Chondrocyte (in vitro differentiated cells): ENCODE results near the gene TUBA8. TPM values are rescaled to one million over a fixed set of nuclear protein-coding genes. Genes with fewer than 3 reads are reported as not detected.
"Not testable (repeated sequence)": the region's sequence is repeated elsewhere in the genome, so short reads cannot be mapped to it uniquely, and the experiment has no call there.

Experiments used
- DNase-seq: peaks from one replicate; pipeline ENCODE4 v3.0.0; 2021; ENCODE audit warnings: mixed read lengths, low spot score
- H3K27ac Mint-ChIP-seq: one replicate; pipeline ENCODE4 v1.8.0; 2021; ENCODE audit warnings: mild to moderate bottlenecking, moderate library complexity, mixed read lengths; ENCODE audit not compliant: unreplicated experiment
- H3K27me3 Mint-ChIP-seq: 2 replicates; pipeline ENCODE4 v1.8.0; 2021; ENCODE audit warnings: low read depth, mixed read lengths
- H3K36me3 Mint-ChIP-seq: 2 replicates; pipeline ENCODE4 v1.8.0; 2021; ENCODE audit warnings: low read depth, mixed read lengths
- H3K4me1 Mint-ChIP-seq: 2 replicates; pipeline ENCODE4 v1.8.0; 2021; ENCODE audit warnings: low read depth, mild to moderate bottlenecking, mixed read lengths
- H3K4me3 Mint-ChIP-seq: one replicate; pipeline ENCODE4 v1.8.0; 2021; ENCODE audit warnings: mild to moderate bottlenecking, moderate library complexity, mixed read lengths; ENCODE audit not compliant: unreplicated experiment
- H3K9me3 Mint-ChIP-seq: 2 replicates; pipeline ENCODE4 v1.8.0; 2021; ENCODE audit warnings: low read depth, mixed read lengths
- total RNA-seq: library from RNA; stranded (reverse); gene quantifications from 3 replicates; pipeline ENCODE4 v1.2.1, GENCODE V29; 2021
- TF ChIP-seq, protein P1 (sequence below): fragments of 200-600 bp; sonication (generic); IDR thresholded peaks from 2 replicates; pipeline ENCODE4 v1.5.0; 2021; ENCODE audit warnings: antibody characterized with exemption, mild to moderate bottlenecking, moderate library complexity

TUBA8 gene
- total RNA-seq, 1 donor from 2014 or later: 1.2 TPM

- Mint-ChIP-seq H3K9me3 (no peaks in the 10 kb centered on the region), H3K4me3 (no peak overlapping the region), H3K36me3 (peaks cover 8% of the 10 kb centered on the region), H3K27ac (no peak overlapping the region), H3K4me1 (no peaks in the 10 kb centered on the region), H3K27me3 (no peaks in the 10 kb centered on the region)
- TF ChIP-seq, protein P1, sequence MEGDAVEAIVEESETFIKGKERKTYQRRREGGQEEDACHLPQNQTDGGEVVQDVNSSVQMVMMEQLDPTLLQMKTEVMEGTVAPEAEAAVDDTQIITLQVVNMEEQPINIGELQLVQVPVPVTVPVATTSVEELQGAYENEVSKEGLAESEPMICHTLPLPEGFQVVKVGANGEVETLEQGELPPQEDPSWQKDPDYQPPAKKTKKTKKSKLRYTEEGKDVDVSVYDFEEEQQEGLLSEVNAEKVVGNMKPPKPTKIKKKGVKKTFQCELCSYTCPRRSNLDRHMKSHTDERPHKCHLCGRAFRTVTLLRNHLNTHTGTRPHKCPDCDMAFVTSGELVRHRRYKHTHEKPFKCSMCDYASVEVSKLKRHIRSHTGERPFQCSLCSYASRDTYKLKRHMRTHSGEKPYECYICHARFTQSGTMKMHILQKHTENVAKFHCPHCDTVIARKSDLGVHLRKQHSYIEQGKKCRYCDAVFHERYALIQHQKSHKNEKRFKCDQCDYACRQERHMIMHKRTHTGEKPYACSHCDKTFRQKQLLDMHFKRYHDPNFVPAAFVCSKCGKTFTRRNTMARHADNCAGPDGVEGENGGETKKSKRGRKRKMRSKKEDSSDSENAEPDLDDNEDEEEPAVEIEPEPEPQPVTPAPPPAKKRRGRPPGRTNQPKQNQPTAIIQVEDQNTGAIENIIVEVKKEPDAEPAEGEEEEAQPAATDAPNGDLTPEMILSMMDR: no peak
- DNase-seq: no peak
Observed at GRCh38 chr22:18126606-18127005, 16.0 kb downstream of the TUBA8 start.

GRCh38 chr22:18130018-18130417, 19.4 kb downstream of the TUBA8 start:
- TF ChIP-seq, protein P1: no peak
- no peak overlapping the region for H3K4me3 Mint-ChIP-seq
- no peaks in the 10 kb centered on the region for H3K9me3 Mint-ChIP-seq
- H3K36me3 Mint-ChIP-seq: peaks cover 10% of the 10 kb centered on the region
- no peaks in the 10 kb centered on the region for H3K27me3 Mint-ChIP-seq
- H3K27ac Mint-ChIP-seq: no peak overlapping the region
- no peaks in the 10 kb centered on the region for H3K4me1 Mint-ChIP-seq
- DNase-seq: no peak

DNA sequence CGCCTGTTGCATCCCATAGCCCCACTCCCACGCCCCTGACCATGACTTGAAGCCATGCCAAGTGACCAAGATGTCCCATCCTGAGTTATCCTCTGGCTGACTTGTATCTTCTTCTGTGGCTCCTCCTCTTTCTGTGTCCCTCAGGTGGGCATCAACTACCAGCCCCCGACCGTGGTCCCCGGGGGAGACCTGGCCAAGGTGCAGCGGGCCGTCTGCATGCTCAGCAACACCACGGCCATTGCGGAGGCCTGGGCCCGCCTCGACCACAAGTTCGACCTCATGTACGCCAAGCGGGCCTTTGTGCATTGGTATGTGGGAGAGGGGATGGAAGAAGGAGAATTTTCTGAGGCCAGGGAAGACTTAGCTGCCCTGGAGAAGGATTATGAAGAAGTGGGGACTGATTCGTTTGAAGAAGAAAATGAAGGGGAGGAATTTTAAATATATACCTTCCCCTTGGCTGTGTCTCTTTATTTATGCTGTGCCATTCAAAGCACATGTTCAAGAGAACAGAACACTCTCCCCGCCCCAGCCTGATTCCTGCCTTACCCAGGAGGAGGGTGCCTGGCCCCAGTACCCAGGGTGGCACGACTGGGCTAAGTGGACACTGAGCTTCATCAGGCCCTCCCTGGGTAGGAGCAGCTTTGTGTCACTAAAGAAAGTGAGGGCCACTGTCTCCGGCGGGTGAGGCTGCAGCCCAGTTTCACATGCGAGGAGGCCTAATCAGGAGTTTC, 20.3 kb downstream of the TUBA8 start:
- DNase-seq: no peak
- TF ChIP-seq, protein P1: no peak
- peaks cover 10% of the 10 kb centered on the region for H3K36me3 Mint-ChIP-seq
- H3K4me3 Mint-ChIP-seq: no peak overlapping the region
- H3K27ac Mint-ChIP-seq: no peak overlapping the region
- H3K4me1 Mint-ChIP-seq: no peaks in the 10 kb centered on the region
- no peaks in the 10 kb centered on the region for H3K9me3 Mint-ChIP-seq
- no peaks in the 10 kb centered on the region for H3K27me3 Mint-ChIP-seq

DNA sequence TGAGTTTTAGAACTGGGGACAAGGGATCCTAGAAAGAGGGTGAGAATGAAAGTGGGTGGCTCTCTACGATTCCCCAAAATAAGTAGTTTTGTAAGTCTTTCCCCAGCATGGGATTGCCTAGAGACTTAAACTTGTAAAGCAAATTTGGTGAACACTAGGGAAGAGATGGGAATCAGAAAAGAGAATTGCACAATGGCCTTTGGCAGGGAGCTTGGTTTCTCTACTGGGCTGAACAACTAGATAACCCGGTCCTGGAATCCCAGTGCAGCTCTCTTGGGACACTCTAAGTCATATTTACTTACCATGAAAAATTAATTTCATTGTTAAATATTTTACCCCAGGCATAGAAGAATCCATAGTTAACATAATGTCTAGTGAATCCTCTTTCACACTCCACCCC, 22.8 kb downstream of the TUBA8 start:
- Mint-ChIP-seq H3K4me1 (no peaks in the 10 kb centered on the region), H3K4me3 (no peak overlapping the region), H3K27ac (no peak overlapping the region), H3K36me3 (peaks cover 5% of the 10 kb centered on the region), H3K9me3 (no peaks in the 10 kb centered on the region), H3K27me3 (no peaks in the 10 kb centered on the region)
- TF ChIP-seq, protein P1: no peak
- no peak for DNase-seq

DNA sequence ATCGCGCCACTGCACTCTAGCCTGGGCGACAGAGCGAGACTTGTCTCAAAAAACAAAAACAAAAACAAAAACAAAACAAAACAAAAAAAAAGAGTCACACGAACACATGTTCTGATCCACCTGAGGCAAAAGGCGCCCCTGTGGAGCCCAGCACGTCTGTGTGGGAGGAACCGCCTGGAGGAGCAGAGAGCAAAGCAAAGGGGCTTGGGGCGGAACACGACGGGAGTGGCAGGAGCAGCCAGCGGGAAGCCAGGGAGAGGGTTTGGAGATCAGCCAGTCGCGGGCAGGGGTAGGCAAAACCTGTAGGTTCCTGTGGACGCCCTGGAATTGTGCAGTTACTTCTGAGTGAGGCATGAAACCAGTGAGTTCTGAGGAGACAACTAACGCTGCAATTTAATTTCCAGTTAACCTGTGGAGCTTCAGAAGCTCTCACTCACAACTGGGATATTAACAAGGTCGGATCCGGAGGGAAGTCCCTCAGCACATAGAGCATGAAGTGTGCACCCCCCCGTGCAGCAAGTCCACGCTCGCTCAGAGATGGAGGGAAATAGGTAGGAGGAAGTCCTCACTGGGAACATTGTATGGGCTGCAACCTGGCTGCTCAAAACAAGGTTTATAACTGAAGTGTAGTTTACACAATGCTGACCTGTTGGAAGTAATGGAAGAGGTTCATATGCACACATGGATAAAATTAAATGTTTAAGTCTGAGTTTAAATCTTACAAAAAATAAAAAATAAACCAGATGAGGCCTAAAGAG, 26.1 kb downstream of the TUBA8 start:
- H3K27me3 Mint-ChIP-seq: no peaks in the 10 kb centered on the region

DNA sequence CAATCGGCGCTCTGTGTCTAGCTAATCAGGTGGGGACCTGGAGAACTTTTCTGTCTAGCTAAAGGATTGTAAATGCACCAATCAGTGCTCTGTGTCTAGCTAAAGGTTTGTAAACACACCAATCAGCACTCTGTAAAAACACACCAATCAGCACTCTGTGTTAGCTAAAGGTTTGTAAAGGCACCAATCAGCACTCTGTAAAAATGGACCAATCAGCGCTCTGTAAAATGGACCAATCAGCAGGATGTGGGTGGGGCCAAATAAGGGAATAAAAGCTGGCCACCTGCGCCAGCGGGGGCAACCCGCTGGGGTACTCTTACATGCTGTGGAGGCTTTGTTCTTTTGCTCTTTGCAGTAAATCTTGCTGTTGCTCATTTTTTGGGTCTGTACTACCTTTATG, 30.4 kb downstream of the TUBA8 start:
- not testable (repeated sequence) for DNase-seq, H3K4me1 Mint-ChIP-seq, H3K9me3 Mint-ChIP-seq, H3K4me3 Mint-ChIP-seq, H3K27ac Mint-ChIP-seq, H3K36me3 Mint-ChIP-seq, H3K27me3 Mint-ChIP-seq

More for the DNA sequence above, 26.1 kb downstream of the TUBA8 start:
- no peak overlapping the region for H3K27ac Mint-ChIP-seq
- peak; percentile 88 for DNase-seq
- peaks cover 3% of the 10 kb centered on the region for H3K36me3 Mint-ChIP-seq
- TF ChIP-seq, protein P1: no peak
- no peaks in the 10 kb centered on the region for H3K9me3 Mint-ChIP-seq
- H3K4me1 Mint-ChIP-seq: peaks cover 7% of the 10 kb centered on the region
- H3K4me3 Mint-ChIP-seq: no peak overlapping the region
